Measurements from ENCODE around the gene PGAM5. TPM values are rescaled to one million over a fixed set of nuclear protein-coding genes. Genes with fewer than 3 reads are reported as not detected.

PGAM5 gene
- polyA plus RNA-seq, 5 donors: 11.4 to 22.0 (median 15.0) TPM

- no peak for DNase-seq
Observed at GRCh38 chr12:132719954-132720324, 9.3 kb downstream of the PGAM5 start.

- DNase-seq: no peak
Observed at GRCh38 chr12:132720606-132721345, 10.1 kb downstream of the PGAM5 start.

- no peak for DNase-seq
Observed at GRCh38 chr12:132723015-132723763, 12.5 kb downstream of the PGAM5 start.

GRCh38 chr12:132723764-132724140 lies 13.1 kb downstream of the PGAM5 start:
- no peak for DNase-seq

- no peak for DNase-seq
Observed at GRCh38 chr12:132724506-132725241, 14.0 kb downstream of the PGAM5 start.

- no peak for DNase-seq
Observed at GRCh38 chr12:132726386-132726785, 15.7 kb downstream of the PGAM5 start.

- DNase-seq: no peak
Observed at GRCh38 chr12:132727091-132727794, 16.6 kb downstream of the PGAM5 start.

GRCh38 chr12:132728502-132728901 lies 17.9 kb downstream of the PGAM5 start:
- no peak for DNase-seq

GRCh38 chr12:132729541-132730320 lies 19.1 kb downstream of the PGAM5 start:
- DNase-seq: no peak

- DNase-seq: no peak
Observed at GRCh38 chr12:132730353-132730752, 19.7 kb downstream of the PGAM5 start.

- DNase-seq: no peak
Observed at GRCh38 chr12:132731574-132731973, 20.9 kb downstream of the PGAM5 start.

GRCh38 chr12:132734206-132734605 lies 23.6 kb downstream of the PGAM5 start:
- no peak for DNase-seq

GRCh38 chr12:132735496-132735895 lies 24.9 kb downstream of the PGAM5 start:
- no peak for DNase-seq

- DNase-seq: no peak
Observed at GRCh38 chr12:132736378-132736777, 25.7 kb downstream of the PGAM5 start.

GRCh38 chr12:132736913-132737312 lies 26.3 kb downstream of the PGAM5 start:
- DNase-seq: no peak

GRCh38 chr12:132739600-132740312 lies 29.1 kb downstream of the PGAM5 start:
- DNase-seq: no peak

GRCh38 chr12:132740313-132740646 lies 29.6 kb downstream of the PGAM5 start:
- DNase-seq: no peak

- no peak for DNase-seq
Observed at GRCh38 chr12:132740652-132741051, 30.0 kb downstream of the PGAM5 start.

- DNase-seq: no peak
Observed at GRCh38 chr12:132741620-132742019, 31.0 kb downstream of the PGAM5 start.

- DNase-seq: no peak
Observed at GRCh38 chr12:132743831-132744230, 33.2 kb downstream of the PGAM5 start.

GRCh38 chr12:132746613-132747012 lies 36.0 kb downstream of the PGAM5 start:
- DNase-seq: no peak
